DND-41 (cell line): ENCODE results near the gene TCF19.
"Not testable (repeated sequence)": the region's sequence is repeated elsewhere in the genome, so short reads cannot be mapped to it uniquely, and the experiment has no call there.

Experiments used
- ATAC-seq: fragments of 200-7000 bp; cut with Tn5 transposase; 3 replicates; pipeline ENCODE4 v1.9.1; 2021; ENCODE audit warnings: low read depth; ENCODE audit not compliant: insufficient read depth
- DNase-seq: peaks from one replicate; pipeline ENCODE4 v3.0.0-alpha.2; 2020
- H2AFZ ChIP-seq: 2 replicates; pipeline ENCODE4 v1.6.0; 2012; ENCODE audit warnings: low read depth, low read length
- H3K27ac ChIP-seq: 2 replicates; pipeline ENCODE4 v1.5.1; 2012; ENCODE audit warnings: low read length, inconsistent platforms
- H3K27me3 ChIP-seq: fragments of 200-600 bp; sonication (generic); 2 replicates; pipeline ENCODE4 v1.6.0; 2012; ENCODE audit warnings: low read length, mild to moderate bottlenecking, inconsistent platforms; ENCODE audit not compliant: insufficient read depth, poor library complexity
- H3K36me3 ChIP-seq: 2 replicates; pipeline ENCODE4 v1.5.1; 2012; ENCODE audit warnings: low read length, inconsistent platforms; ENCODE audit not compliant: insufficient read depth
- H3K4me1 ChIP-seq: 2 replicates; pipeline ENCODE4 v1.5.1; 2012; ENCODE audit warnings: mild to moderate bottlenecking, low read length; ENCODE audit not compliant: insufficient read depth
- H3K4me2 ChIP-seq: 2 replicates; pipeline ENCODE4 v1.6.0; 2012; ENCODE audit warnings: mild to moderate bottlenecking, moderate library complexity, low read length, inconsistent platforms; ENCODE audit not compliant: insufficient read depth
- H3K4me3 ChIP-seq, 2 experiments: fragments of 200-600 bp in 1 of 2; shearing (Covaris generic) in 1 of 2; 2 replicates each; pipeline ENCODE4 v1.5.1; 2012 to 2016; ENCODE audit warnings: inconsistent platforms in 2 of 2, low read length in 2 of 2, mild to moderate bottlenecking in 2 of 2, low read depth in 1 of 2, moderate library complexity in 1 of 2
- H3K79me2 ChIP-seq: 2 replicates; pipeline ENCODE4 v1.6.0; 2012; ENCODE audit warnings: low read length, inconsistent platforms; ENCODE audit not compliant: insufficient read depth
- H3K9ac ChIP-seq: 2 replicates; pipeline ENCODE4 v1.6.0; 2012; ENCODE audit warnings: low read depth, mild to moderate bottlenecking, inconsistent platforms, low read length, moderate library complexity
- H3K9me3 ChIP-seq: 2 replicates; pipeline ENCODE4 v1.5.1; 2012; ENCODE audit warnings: low read length, moderate library complexity, mild to moderate bottlenecking, inconsistent platforms; ENCODE audit not compliant: insufficient read depth, severe bottlenecking
- H4K20me1 ChIP-seq: 2 replicates; pipeline ENCODE4 v1.6.0; 2012; ENCODE audit warnings: low read length; ENCODE audit not compliant: insufficient read depth
- EZH2 ChIP-seq: IDR thresholded peaks from 3 replicates; pipeline ENCODE4 v1.6.1; 2012; ENCODE audit warnings: borderline replicate concordance, low read depth, mild to moderate bottlenecking, moderate library complexity, low read length, inconsistent platforms; ENCODE audit not compliant: severe bottlenecking
- TF ChIP-seq, protein P1 (sequence below): IDR thresholded peaks from 2 replicates; pipeline ENCODE4 v1.5.1; 2012; ENCODE audit warnings: borderline replicate concordance, low read length, moderate library complexity, mild to moderate bottlenecking; ENCODE audit not compliant: poor library complexity, severe bottlenecking; ENCODE audit errors: extremely low read depth

Gene TCF19

DNA sequence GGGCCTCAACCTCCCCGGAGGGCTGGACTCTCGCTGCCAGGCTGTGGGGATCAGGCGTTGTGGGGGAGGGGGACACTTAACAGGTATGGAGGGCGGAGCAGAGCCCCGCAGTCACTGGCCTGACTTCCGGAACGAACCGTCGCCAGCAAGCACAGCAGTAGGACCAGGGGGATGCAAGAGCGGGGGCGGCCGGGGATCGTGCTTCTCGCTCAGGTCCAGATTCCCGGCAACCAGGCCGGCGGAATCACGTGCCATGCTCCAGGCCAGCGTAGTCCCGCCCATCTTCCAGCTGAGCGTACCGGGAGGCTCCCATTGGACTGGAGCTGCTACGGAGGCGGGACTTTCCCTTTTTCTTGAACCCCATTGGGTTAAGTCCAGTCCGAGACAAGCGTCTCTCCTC, 22.1 kb downstream of the TCF19 start:
- H3K36me3 ChIP-seq, result no peaks in the 10 kb centered on the region
- H3K27ac ChIP-seq, result no peak overlapping the region
- no peaks in the 10 kb centered on the region for H3K9me3 ChIP-seq
- 0 out of 2 replicates have a peak, but pooled peaks cover 3% of the 10 kb centered on the region for H3K4me1 ChIP-seq
- H3K27me3 ChIP-seq, result no peaks in the 10 kb centered on the region
- no peak overlapping the region for H2AFZ ChIP-seq
- no peak for TF ChIP-seq EZH2
- TF ChIP-seq, protein P1, sequence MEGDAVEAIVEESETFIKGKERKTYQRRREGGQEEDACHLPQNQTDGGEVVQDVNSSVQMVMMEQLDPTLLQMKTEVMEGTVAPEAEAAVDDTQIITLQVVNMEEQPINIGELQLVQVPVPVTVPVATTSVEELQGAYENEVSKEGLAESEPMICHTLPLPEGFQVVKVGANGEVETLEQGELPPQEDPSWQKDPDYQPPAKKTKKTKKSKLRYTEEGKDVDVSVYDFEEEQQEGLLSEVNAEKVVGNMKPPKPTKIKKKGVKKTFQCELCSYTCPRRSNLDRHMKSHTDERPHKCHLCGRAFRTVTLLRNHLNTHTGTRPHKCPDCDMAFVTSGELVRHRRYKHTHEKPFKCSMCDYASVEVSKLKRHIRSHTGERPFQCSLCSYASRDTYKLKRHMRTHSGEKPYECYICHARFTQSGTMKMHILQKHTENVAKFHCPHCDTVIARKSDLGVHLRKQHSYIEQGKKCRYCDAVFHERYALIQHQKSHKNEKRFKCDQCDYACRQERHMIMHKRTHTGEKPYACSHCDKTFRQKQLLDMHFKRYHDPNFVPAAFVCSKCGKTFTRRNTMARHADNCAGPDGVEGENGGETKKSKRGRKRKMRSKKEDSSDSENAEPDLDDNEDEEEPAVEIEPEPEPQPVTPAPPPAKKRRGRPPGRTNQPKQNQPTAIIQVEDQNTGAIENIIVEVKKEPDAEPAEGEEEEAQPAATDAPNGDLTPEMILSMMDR, result no peak
- no peaks in the 10 kb centered on the region for H3K79me2 ChIP-seq
- H4K20me1 ChIP-seq, result no peaks in the 10 kb centered on the region
- no peak overlapping the region for H3K4me2 ChIP-seq
- no peak overlapping the region for H3K4me3 ChIP-seq
- H3K9ac ChIP-seq, result no peak overlapping the region
- ATAC-seq, result no peak
- DNase-seq, result no peak

DNA sequence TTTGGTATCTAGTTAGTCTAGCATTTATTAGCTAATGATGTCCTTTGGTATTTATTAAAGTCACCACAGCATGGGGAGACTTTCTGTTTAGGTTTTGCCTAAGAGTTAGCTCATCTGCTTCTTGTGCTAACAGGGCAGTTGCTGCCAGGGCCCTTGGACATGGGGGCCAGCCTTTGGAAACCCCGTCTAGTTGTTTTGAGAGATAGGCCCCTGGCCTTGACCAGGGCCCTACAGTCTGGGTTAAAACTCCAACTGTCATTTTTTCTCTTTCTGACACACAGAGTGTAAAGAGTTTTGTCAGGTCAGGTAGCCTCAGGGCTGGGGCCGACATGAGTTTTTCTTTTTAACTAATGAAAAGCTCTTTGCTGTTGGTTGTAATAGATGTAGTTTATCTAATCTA, 24.9 kb downstream of the TCF19 start:
- H4K20me1 ChIP-seq, H3K79me2 ChIP-seq, H3K27ac ChIP-seq, ATAC-seq, DNase-seq, H3K9ac ChIP-seq, H3K4me3 ChIP-seq, H3K27me3 ChIP-seq, H3K36me3 ChIP-seq, H3K4me2 ChIP-seq, H3K9me3 ChIP-seq, H3K4me1 ChIP-seq, H2AFZ ChIP-seq: not testable (repeated sequence)

- not testable (repeated sequence) for ATAC-seq
Observed at GRCh38 chr6:31183859-31184258, 25.5 kb downstream of the TCF19 start.

DNA sequence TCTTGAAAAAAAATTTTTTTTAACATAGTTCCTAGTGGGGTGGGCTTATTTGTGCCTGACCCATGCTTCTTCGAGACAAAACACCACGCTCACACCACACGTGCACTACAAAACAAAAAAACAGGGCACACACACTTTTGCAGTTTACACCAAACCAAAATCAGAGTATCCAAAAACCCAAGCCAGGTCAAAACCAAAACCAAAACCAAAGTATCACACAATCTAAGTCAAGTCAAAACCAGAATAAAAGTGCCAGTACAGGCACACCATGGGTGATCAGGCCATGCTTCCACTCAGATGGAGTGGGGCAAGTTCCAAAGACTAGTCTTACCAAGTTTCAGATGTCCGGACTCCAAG, 27.3 kb downstream of the TCF19 start:
- H3K79me2 ChIP-seq, H3K4me2 ChIP-seq, H3K4me1 ChIP-seq, H4K20me1 ChIP-seq, H2AFZ ChIP-seq, DNase-seq, ATAC-seq, H3K9ac ChIP-seq, H3K27ac ChIP-seq, H3K4me3 ChIP-seq, H3K36me3 ChIP-seq, H3K27me3 ChIP-seq, H3K9me3 ChIP-seq: not testable (repeated sequence)

More at GRCh38 chr6:31183859-31184258, 25.5 kb downstream of the TCF19 start:
- not testable (repeated sequence) for H3K9me3 ChIP-seq, H3K79me2 ChIP-seq, H3K4me1 ChIP-seq, H3K27ac ChIP-seq, H3K27me3 ChIP-seq, H4K20me1 ChIP-seq, H3K4me2 ChIP-seq, H2AFZ ChIP-seq, H3K36me3 ChIP-seq, H3K4me3 ChIP-seq, H3K9ac ChIP-seq, DNase-seq

- Histone ChIP-seq H3K79me2 (no peaks in the 10 kb centered on the region), H3K4me2 (no peak overlapping the region), H3K36me3 (no peaks in the 10 kb centered on the region), H3K4me3 (no peak overlapping the region), H3K4me1 (no peaks in the 10 kb centered on the region), H3K27me3 (no peaks in the 10 kb centered on the region), H3K9ac (no peak overlapping the region), H2AFZ (no peak overlapping the region), H4K20me1 (no peaks in the 10 kb centered on the region), H3K9me3 (no peaks in the 10 kb centered on the region), H3K27ac (no peak overlapping the region)
- TF ChIP-seq, protein P1, result no peak
- no peak for TF ChIP-seq EZH2
- DNase-seq (no peak), ATAC-seq (no peak)
Observed at GRCh38 chr6:31186052-31186734, 27.8 kb downstream of the TCF19 start.
